Middle frontal gyrus (tissue), 1 donor: Measurements from ENCODE around the gene RERG.
"Not testable (repeated sequence)": the region's sequence is repeated elsewhere in the genome, so short reads cannot be mapped to it uniquely, and the experiment has no call there.

ENCODE experiments used
- DNase-seq: peaks from one replicate; pipeline ENCODE4 v3.0.0-alpha.2; 2015; ENCODE audit warnings: low spot score; ENCODE audit errors: extremely low spot score

Gene RERG, protein sequence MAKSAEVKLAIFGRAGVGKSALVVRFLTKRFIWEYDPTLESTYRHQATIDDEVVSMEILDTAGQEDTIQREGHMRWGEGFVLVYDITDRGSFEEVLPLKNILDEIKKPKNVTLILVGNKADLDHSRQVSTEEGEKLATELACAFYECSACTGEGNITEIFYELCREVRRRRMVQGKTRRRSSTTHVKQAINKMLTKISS

DNA sequence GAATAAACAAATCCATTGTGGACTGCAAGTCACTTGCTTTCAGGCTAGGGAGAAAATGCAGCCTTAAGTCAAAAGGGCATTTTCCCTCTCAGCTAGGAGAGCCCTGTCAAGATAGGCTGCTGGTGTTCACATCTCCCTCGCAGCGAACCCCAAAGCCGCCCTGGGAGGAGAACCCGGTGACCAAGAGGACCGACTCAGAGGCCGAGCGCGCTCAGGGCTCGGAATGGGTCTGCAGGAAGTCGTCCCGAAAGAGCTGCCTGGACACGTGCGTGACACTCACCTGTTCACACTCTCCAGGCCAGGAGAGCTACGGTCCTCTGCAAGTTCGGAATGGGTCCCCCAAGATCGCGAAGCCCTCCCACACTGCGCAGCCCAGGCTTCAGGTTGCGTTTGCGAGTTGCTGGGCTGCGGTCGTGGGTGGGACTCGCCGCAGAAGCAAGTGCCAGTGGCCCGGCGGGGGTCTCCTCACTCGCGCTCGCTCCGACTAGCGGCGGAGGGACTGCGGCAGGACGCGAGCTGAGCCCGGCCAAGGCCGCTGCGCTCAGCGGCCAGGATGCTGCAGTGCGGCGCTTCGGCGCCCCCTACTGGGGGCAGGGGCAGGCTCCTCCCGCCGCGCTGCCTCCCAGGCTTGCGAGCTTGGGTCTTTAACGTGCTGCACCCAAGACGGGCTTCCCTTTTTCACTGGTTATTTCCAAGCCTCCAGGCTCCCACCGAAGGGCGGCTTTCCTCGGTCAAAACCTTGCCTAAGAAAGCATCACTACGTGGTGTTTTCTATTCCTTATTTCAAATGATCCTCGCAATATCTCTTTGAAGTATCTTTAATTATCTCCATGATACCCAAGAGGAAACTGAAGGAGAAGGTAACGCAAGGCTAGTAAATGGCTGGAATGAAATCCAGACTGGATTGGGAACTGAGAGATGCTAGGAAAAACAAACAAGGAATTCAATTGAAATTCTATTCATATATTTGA lies at the start of gene RERG:
Gene RERG, minus strand, starts transcription at position 503 of the 971 bp plus-strand sequence. CDS start 3,928 bp downstream, outside the sequence.
- peak; percentile 67 for DNase-seq

DNA sequence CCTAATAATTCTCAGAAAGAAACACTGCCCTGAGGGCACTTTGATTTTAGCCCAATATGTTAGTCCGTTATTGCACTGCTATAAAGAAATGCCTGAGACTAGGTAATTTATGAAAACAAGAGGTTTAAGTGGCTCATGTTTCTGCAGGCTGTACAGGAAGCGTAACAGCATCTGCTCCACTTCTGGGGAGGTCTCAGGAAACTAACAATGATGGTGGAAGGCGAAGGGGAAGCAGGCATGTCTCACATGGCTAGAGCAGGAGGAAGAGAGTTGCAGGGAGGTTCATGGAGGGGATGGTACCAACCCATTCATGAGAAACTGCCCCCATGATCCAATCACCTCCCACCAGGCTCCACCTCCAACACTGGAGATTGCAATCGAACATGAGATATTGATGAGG lies 49.4 kb upstream of the RERG start:
- DNase-seq: no peak

DNA sequence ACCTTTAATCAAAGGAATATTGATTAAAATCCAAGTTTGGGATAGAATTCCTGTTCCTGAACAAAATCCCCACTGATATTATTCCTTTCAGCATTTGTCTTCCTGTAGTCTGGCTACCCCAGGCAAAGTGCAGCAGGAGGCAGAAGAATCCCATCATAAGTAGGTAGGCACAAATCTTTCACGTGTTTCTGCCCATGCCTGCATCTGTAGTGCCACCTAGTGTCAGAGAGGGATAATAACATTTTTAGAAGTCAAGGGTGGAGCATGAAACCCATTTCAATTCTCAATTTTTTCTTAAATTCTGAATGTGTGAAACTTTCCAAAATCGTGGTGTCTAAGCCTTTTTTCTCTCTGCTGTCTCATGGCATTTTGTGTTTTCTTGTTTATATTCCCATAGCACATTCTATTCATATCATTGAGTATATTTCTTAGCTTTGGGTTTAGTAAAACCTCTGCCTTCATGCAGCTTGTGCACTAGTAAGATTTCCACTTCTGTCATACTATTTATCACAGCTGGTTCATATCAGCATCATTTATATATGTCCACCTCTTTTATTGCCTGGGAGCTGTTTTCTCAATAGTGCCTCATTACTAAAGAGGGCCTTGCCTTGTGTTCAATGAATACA lies 47.8 kb upstream of the RERG start:
- peak; percentile 23 for DNase-seq

DNA sequence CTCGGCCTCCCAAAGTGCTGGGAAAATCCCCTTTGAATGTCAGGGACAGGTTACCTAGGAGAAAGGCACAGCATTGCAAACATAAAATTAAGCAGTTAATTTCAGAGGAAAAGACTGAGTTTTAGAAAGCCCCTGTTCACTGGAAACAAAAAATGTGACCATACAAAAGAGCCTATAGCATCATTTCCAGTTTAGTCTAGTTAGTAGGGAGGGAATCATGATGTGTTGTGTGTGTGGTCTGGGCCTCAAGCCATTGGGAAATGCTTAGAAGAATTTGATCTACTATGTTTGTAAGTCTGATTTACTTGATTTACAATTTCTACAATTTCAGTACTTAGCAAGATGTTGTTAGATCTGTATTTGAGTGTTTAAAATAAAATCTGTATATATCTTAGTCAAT lies 47.1 kb upstream of the RERG start:
- DNase-seq: no peak

DNA sequence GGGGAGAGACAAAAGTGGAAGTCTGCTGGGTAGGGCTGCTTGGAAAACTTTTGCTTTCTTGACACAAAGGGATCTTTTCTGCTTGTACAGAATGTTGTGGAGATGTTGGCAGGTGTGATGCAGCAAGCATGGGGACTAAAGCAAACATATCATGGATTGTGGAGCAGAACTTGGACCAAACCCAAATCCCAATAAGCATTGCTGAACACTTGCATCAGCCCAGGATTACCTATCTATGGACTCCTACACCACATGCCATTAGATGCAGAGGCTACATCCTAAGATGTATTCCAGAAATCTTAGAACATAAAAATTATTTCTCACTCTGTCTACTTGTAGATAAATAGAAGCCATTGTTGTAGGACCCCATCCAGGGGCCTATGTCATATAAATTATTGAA lies 44.7 kb upstream of the RERG start:
- no peak for DNase-seq

DNA sequence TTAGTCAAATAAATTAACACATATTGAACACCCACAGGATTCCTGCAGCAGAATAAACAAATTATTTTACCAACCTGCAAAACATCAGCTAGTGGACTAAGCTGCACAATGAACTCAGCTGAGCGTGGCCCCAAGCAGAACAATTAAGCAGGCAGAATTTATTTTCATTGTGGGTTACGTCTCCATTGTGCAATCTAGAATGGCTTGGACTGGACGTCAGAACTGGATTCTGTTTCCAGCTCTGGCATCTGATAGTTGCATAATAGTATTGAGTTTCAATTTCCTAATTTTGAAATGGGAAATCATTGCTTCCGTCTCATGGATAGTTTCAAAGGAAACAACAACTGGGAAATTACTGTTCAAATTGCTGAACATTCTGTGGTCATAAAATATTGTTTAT lies 35.5 kb upstream of the RERG start:
- DNase-seq: no peak

DNA sequence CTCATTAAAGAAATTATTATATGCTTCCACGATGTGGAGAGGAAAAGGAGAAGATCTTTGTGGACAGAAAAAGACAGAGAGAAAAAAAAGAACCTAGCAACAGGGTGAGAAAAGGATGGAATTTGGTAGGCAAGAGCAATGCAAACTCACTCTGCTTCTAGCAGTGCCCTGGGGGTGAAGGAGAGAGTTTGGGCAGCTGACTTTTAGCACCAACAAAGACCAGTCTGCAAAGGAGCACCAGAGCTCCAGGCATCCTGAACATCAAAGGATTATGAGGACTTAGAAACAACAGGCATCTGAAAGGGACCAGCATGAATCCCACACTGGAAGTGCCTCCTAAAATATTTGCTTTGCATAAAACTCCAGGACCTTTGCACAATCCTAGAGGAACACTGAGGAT lies 32.8 kb upstream of the RERG start:
- DNase-seq: no peak

DNA sequence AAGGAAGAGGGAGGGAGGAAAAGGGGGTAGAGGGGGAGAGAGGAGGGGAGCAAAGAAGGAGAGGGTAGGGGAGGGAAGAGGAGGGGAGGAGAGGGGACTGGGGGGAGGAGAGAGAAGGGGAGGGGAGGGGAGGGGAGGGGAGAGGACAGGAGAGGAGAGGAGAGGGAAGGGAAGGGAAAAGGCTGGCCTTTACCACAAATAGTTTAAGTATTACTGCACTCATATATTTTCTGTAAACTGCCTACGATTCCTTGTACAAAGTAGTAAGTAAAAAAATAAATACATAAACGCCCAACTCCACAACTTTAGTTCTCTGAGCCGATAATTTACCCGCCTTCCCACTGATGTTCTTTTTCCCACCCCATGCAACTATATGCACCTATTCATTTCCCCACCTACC lies 23.7 kb upstream of the RERG start:
- no peak for DNase-seq

DNA sequence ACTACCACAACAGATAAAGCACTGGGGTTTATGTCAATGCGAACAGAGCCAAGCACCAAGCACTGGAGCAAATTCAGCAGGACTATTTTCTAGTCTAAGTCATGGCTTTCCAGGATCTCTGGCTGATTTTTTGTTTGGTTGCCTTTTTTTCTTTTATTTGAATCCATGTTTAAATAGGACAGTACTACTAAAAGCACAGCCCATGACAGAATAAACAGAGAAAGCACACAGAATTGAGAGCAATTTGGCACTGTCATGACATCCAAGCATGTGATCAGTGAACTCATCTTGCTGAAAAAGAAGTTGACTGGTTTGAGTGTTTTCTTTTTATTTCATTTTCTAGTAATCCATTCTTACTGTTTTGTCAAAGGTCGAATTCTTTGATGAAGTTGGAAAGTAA lies 23.1 kb upstream of the RERG start:
- no peak for DNase-seq

DNA sequence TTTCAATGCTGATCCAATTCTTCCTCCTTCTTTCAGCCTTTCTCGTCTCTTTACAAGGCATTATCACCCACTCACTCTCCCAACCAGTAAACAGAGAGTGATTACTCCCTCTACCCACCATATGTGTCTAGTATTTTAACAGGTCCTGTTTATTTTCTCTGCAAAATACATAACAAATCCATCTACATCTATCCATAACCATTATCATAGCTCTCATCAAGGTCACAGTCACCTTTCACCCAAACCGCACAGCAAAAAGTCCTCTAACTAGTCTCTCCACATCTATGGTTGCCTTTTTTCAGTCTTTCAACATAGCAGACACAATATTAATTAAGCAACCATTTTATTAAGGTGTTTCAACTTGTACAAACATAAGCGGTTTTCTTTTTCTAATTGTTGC lies 21.9 kb upstream of the RERG start:
- DNase-seq: no peak

DNA sequence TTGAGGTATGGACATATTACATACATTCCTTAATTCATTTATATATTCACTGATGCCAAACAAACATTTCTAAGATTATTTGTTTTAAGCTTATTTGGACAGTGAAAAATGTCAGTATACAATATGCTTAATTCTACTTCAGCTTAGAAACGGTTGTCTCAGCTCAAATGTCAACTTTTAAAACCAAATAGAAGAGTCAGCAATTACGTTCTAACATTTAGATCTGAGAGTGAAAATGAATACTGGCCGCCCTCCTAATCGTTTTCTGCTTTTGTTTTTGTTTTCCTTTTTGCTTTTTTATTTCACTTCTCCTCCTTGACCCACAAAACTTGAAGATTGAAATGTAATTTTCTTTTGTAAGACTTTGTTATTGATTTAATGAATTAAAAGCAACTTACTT lies 19.7 kb upstream of the RERG start:
- no peak for DNase-seq

DNA sequence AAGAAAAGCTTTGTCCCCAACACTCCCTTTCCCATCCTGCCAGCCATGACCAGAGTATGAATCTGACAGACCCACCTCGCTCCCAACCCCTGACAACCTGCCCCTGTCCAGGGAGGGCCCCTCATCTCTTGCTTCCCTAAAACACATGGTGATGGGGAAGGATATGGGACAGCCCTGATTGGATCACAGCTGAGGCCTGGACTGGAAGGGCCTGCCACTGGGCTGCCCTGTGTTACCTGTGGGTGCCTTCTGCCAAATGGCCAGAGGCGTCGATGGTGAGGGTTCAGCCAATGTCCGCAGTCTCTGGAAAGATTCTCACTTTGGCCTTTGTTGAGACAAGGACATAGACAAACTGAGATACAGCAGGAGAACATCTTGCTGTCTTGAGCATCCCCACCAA lies 13.3 kb upstream of the RERG start:
- DNase-seq: no peak

DNA sequence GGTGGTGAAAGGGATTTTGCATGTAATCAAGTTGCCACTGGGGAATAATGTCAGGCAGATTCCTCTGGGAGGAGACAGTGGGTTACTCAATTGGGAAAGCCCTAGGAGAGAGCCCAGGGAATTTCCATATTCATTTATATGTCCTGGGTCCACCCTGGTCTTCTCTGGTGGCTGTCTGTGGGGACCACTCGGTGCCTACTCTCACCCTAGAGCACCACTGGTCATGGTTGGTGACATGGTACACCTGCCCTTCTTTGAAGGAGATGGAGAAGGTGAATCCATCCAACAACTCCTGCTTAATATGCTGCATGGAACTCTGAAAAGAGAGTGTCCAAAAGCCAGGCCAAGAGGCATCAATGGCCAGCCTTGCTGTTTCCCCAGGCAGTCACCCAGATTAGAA lies 12.8 kb upstream of the RERG start:
- DNase-seq: no peak

DNA sequence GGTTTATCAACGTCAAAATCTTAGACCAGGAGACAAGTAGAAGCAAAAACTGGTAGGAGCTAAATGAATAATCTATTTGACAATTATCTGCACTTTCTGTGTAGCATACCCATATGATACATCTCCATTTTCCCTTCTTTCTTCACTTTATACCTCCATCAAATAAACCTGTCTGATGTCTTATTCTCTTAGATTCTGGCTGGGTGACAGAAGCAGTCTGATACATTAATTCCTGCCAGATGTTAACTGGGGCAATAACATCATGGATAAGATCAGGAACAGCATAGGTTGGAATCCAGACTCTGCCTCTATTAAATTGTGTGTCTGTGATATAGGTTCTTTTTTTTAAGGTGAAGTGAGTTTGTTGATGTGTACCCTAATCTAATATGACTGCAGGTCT lies 11.7 kb upstream of the RERG start:
- DNase-seq: no peak

DNA sequence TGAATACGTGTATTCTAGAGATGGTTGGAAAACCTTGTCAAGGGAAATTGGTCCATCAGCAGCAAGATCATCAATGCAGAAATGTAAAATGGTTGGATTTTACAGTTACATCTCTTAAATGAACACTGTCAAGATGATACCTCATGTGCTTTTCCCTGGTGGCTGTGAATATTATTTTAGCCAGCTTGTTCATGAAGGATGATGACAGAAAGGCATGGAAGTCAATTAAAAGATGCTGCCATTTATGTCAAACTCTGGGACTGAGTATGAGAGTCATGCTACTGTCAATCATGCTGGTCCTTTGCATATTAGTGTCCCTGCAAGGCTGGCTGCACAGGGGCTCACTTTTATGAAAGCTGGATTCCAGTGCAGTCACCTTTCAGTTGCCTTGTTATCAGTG lies 10.3 kb upstream of the RERG start:
- DNase-seq: no peak

DNA sequence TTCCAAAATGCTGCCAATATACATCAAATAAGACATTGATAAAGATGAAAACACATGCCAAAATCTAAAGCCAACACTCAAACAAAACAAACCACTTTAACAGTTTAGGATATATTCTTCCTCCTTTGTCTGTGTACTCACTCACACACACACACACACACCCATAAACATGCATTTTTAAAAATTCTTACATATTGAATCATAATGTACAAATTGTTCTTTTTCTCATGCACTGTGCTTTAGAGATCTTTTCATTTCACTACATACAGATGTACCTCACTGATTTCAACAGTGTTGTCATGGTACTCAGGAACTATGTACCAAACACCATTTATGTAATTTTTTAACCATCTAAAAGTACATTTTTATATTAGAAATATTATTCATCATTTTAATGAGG lies 9.5 kb upstream of the RERG start:
- no peak for DNase-seq

DNA sequence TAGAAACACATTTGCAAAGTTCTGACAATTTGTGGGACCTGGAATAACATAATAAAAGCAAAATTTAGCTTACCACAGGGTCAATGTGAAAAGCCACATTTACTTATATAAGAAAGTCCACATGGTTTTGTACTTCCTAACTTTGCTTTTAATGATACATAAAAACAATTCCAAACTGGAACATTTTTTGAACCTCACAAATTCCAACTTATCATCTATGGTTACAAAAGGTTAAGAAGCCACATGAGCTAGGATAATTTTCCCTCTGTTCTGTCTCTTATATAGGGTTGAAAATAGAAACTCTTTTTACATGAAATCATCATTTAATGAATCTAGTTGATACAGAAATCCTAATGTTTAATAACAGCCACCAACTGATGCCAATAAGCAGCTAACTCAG lies 8.9 kb upstream of the RERG start:
- DNase-seq: no peak

DNA sequence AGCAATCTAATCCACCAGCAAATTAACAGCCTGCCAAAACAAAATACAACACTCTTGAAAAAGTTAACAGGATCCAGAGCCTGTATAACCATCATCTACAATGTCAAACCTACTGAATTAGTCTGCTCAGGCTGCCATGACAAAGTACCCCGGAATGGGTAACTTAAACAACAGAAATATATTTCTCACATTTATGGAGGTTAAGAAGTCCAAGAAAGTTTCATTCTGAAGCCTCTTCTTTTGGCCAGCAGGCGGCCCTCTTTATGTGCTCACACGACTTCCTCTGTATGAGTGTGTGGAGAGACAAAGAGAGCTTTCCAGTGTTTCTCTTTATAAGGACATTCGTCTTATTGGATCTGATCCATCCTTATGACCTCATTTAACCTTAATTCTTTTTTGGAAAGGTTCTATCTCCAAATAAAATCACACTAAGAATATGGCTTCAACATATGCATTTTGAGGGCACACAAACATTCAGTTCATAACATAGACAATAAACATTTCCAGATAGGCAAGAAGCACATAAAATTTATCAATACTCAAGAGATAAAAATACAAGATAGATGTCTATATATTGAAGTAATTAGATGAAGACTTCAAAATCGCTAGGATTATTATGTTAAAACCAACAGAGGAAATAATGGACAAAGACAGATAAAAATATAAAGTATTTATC lies 5.9 kb upstream of the RERG start:
- DNase-seq: no peak

DNA sequence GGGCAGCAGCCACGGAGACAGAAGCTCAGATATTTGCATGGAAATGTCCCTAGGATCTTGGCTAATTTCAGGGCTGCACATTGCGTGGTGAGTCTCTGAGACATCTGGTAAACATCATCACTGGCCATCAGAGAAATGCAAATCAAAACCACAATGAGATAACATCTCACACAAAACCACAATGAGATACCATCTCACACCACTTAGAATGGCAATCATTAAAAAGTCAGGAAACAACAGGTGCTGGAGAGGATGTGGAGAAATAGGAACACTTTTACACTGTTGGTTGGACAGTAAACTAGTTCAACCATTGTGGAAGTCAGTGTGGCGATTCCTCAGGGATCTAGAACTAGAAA lies 4.6 kb upstream of the RERG start:
- DNase-seq: not testable (repeated sequence)

DNA sequence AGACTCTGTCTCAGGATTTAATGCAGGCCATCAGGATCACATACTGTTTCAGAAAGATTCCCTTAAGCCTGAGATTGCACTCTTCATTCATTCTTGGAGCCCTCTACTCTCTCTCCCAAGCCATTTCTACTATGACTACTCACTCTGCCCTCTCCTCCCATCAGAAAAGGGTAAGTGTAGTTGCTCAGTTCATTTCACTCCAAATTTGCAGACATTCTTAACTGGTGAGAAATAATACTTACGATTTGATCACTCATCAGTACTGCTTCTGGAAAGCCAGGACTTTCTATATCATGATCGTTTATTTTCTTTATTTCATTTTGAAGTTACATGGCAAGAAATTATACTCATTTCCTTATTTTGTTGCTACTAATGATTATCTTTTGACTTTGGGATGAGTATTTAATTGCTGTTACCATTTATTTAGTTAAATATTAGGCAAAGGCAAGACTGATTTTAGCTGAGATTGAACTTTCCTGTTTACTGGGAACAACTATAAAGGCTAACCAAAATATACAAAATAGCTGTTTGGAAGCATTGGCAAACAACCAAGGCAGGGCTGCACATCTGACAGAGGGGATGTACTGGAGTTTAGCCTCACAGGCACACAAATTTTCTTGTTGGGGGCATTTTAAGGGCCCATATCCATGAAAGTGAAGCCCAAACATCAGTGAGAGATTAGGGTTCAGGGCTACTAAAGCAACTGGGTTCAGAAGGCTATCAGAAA lies 4.1 kb upstream of the RERG start:
- DNase-seq: no peak

DNA sequence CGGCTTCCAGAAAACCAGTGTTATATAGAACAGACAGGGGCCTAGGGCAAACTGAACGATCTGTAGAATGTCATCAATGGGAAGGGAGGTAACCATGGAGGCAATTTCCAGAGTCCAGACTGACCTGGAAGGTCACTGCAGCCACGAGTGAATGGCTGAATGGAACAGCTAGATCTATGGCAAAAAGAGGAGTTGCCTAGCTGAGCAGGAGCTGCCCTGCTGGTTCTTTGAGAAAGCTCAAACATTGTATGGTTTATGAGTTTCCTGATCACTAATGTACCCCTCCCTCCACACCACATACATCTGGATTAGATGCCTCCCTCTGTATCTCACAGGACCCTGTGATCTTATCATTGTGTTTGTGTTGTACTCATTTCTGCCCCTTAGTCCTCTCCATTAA lies 1.0 kb upstream of the RERG start:
- DNase-seq: no peak
